HepG2 (cell line): ENCODE data around the gene PSMB2. TPM values are rescaled to one million over a fixed set of nuclear protein-coding genes. Genes with fewer than 3 reads are reported as not detected.

Experiments used
- ATAC-seq: fragments of 200-7000 bp; cut with Tn5 transposase; 3 replicates; pipeline ENCODE4 v1.9.1; 2020; ENCODE audit warnings: mild to moderate bottlenecking, moderate library complexity
- BruUV-seq: library from RNA; stranded (reverse); fragments of 400-500 nt; replicated peaks from 2 replicates; lab custom pipeline; 2021; lab: Mats Ljungman, UMichigan
- CTCF ChIA-PET: fragments of 300-600 bp; formaldehyde crosslinking; extraction: SDS; loops from one replicate; lab custom pipeline; 2021; ENCODE audit warnings: low total read pairs, inconsistent platforms, low intra/inter-chr PET ratio; lab: Yijun Ruan, JAX
- POLR2A ChIA-PET: fragments of 350-600 bp; sonication (Branson Sonifier 250); formaldehyde crosslinking; loops from one replicate; lab custom pipeline; 2020; ENCODE audit warnings: antibody characterized with exemption, inconsistent platforms; lab: Yijun Ruan, JAX
- DNase-seq: peaks from one replicate; pipeline ENCODE4 v3.0.0-alpha.2; 2015; ENCODE audit warnings: low spot score
- FAIRE-seq: peaks from 3 replicates; lab custom pipeline; 2011; peaks lifted over from hg19 to GRCh38; lab: Jason Lieb, UNC
- H2AFZ ChIP-seq: one replicate; pipeline ENCODE4 v1.6.1; 2011; ENCODE audit warnings: low read length, inconsistent platforms
- H3K27ac ChIP-seq: fragments of 300-600 bp; 3 replicates; pipeline ENCODE4 v1.8.0; 2011; ENCODE audit warnings: mixed run types, mild to moderate bottlenecking, mixed read lengths, low read length, inconsistent platforms; ENCODE audit not compliant: insufficient read depth; ENCODE audit errors: extremely low read length
- H3K27me3 ChIP-seq, 2 experiments: fragments of 200-600 bp in 1 of 2; 2 replicates in 1 of 2; 3 replicates in 1 of 2; pipeline versions ENCODE4 v1.6.0 to v1.8.0; 2011; ENCODE audit warnings: low read length in 2 of 2, mild to moderate bottlenecking in 2 of 2, moderate library complexity in 2 of 2, inconsistent platforms in 1 of 2; ENCODE audit not compliant: insufficient read depth in 2 of 2, control insufficient read depth in 1 of 2
- H3K36me3 ChIP-seq, 2 experiments: fragments of 200-600 bp in 1 of 2; replicated peaks in 1 of 2; 2 replicates in 1 of 2; 3 replicates in 1 of 2; pipeline versions ENCODE4 v1.5.1 to v1.8.0; 2011; ENCODE audit warnings: low read length in 2 of 2, inconsistent platforms in 1 of 2; ENCODE audit not compliant: insufficient read depth in 2 of 2, control insufficient read depth in 1 of 2
- H3K4me1 ChIP-seq: 2 replicates; pipeline ENCODE4 v1.5.1; 2012; ENCODE audit warnings: low read length, inconsistent platforms; ENCODE audit not compliant: insufficient read depth
- H3K4me2 ChIP-seq: 2 replicates; pipeline ENCODE4 v1.6.0; 2011; ENCODE audit warnings: low read depth, low read length, inconsistent platforms
- H3K4me3 ChIP-seq, 3 experiments: fragments of 200-600 bp in 1 of 3; sonication (generic), shearing (Covaris generic) in 1 of 3; replicated peaks in 1 of 3; 2 replicates each; pipeline ENCODE4 v1.5.1; 2011 to 2016; ENCODE audit warnings: low read length in 3 of 3, inconsistent platforms in 2 of 3, low read depth in 2 of 3, mild to moderate bottlenecking in 2 of 3, control low read depth in 1 of 3, mixed read lengths in 1 of 3; ENCODE audit not compliant: insufficient read depth in 1 of 3
- H3K79me2 ChIP-seq: one replicate; pipeline ENCODE4 v1.6.1; 2011; ENCODE audit warnings: low read length, inconsistent platforms; ENCODE audit not compliant: insufficient read depth
- H3K9ac ChIP-seq: 2 replicates; pipeline ENCODE4 v1.6.0; 2011; ENCODE audit warnings: mild to moderate bottlenecking, low read depth, low read length, inconsistent platforms; ENCODE audit not compliant: insufficient read depth
- H3K9me3 ChIP-seq: 2 replicates; pipeline ENCODE4 v1.5.1; 2012; ENCODE audit warnings: mild to moderate bottlenecking, low read length
- H4K20me1 ChIP-seq: 2 replicates; pipeline ENCODE4 v1.6.0; 2011; ENCODE audit warnings: inconsistent platforms, mild to moderate bottlenecking, low read length, moderate library complexity; ENCODE audit not compliant: insufficient read depth
- CEBPG ChIP-seq: IDR thresholded peaks from 2 replicates; pipeline ENCODE4 v1.6.1; 2016
- LCORL ChIP-seq, 2 experiments: fragments of 450-650 bp in 1 of 2; sonication (generic) in 1 of 2; formaldehyde crosslinking in 1 of 2; IDR thresholded peaks; 2 replicates each; pipeline versions ENCODE4 v1.5.0 to v1.6.1; 2017 to 2020; ENCODE audit warnings: antibody characterized with exemption in 1 of 2, missing genetic modification reagents in 1 of 2
- RAD21 ChIP-seq: fragments of 450-650 bp; formaldehyde crosslinking; IDR thresholded peaks from 2 replicates; pipeline ENCODE4 v1.5.0; 2020; ENCODE audit warnings: mild to moderate bottlenecking
- U2AF1 ChIP-seq: fragments of 200-400 bp; formaldehyde crosslinking; optimal IDR thresholded peaks from 2 replicates; pipeline ENCODE3; 2017; ENCODE audit warnings: mild to moderate bottlenecking, low read depth, low read length
- ZNF687 ChIP-seq: sonication (generic); formaldehyde crosslinking; IDR thresholded peaks from 2 replicates; pipeline ENCODE4 v1.5.1; 2020; ENCODE audit warnings: mild to moderate bottlenecking, missing genetic modification reagents, moderate library complexity
- ZNF883 ChIP-seq: sonication (generic); formaldehyde crosslinking; IDR thresholded peaks from 2 replicates; pipeline ENCODE4 v1.5.1; 2020; ENCODE audit warnings: mild to moderate bottlenecking, missing genetic modification reagents; ENCODE audit errors: not compliant biosample characterization
- WGBS: methylation state at CpG from one replicate; pipeline ENCODE4 v1.1.6; 2017; ENCODE audit warnings: low lambda C conversion rate; 5-methylcytosine and 5-hydroxymethylcytosine counted together
- in situ Hi-C: cut with HindIII; loops from 2 replicates; pipeline ENCODE4 v1.10.0; 2017; ENCODE audit warnings: low pct_unique_long_range_greater_than_20kb; ENCODE audit not compliant: extremely low pct_ligation_motif_present
- intact Hi-C: fragments of 100-400 bp; cut with micrococcal nuclease; formaldehyde crosslinking; loops from one replicate; pipeline ENCODE4 v1.10.0; 2022; ENCODE audit not compliant: unreplicated experiment
- polyA plus RNA-seq, 8 experiments: library from polyadenylated mRNA; depleted of rRNA in 3 of 8; stranded (reverse) in 7 of 8; unstranded in 1 of 8; fragments of >200 nt; fragmentation: Illumina TruSeq in 4 of 8; extraction: Trizol in 4 of 8; gene quantifications; 2 replicates each; pipeline versions ENCODE4 v1.2.1 to v1.2.3, GENCODE V29; 2011 to 2016; ENCODE audit warnings: low read depth in 4 of 8, missing spikeins in 1 of 8, mixed read lengths in 1 of 8; ENCODE audit not compliant: insufficient read depth in 1 of 8
- total RNA-seq, 5 experiments: library from RNA; depleted of rRNA; stranded (reverse); fragments of >200 nt; fragmentation: Illumina TruSeq; extraction: Trizol; gene quantifications; 2 replicates each; pipeline ENCODE4 v1.2.3, GENCODE V29; 2016; ENCODE audit warnings: low read depth in 1 of 5

Gene PSMB2
- total and polyA plus RNA-seq, 2 of the 13 experiments (the other 11 are each of a cell fraction or from before 2014, with no cell fraction given): 60.6 to 62.2 TPM

GRCh38 chr1:35576061-35576765 is 65.1 kb downstream of the PSMB2 start:
- POLR2A ChIA-PET: interaction anchor here (1.0 to 1.7 kb wide), 3 partner anchors 17 to 193 kb away, joined by 3 to 6 read pairs (median 3); partner anchors contain the start of genes KIAA0319L and NCDN

More at GRCh38 chr1:35576061-35576765, 65.1 kb downstream of the PSMB2 start:
- intact Hi-C loops (loop anchor here (5.0 kb wide), 1 partner anchor 66 kb away; the partner anchor contains the start of gene PSMB2), in situ Hi-C loops (no loop called here)
- Histone ChIP-seq H3K9ac (peak overlapping the region; percentile 69), H3K4me3 (peak overlapping the region; percentile 23 to 65 (median 37); a peak in 5 of 6 replicates), H3K79me2 (no peaks in the 10 kb centered on the region), H4K20me1 (no peaks in the 10 kb centered on the region), H2AFZ (peak overlapping the region; percentile 73), H3K27ac (peak overlapping the region; percentile 62), H3K9me3 (no peaks in the 10 kb centered on the region), H3K36me3 (no peaks in the 10 kb centered on the region), H3K27me3 (peaks cover 0 to 9% of the 10 kb centered on the region in 2 experiments; a peak in 1 of 5 replicates), H3K4me2 (peak overlapping the region; percentile 97)
- WGBS: 16% methylated on average over 4 of the region's 10 CpGs
- TSS peak; percentile 64 for BruUV-seq
- peak; percentile 21 for FAIRE-seq
- CTCF ChIA-PET: no interaction called here
- no peak for DNase-seq
- no peak for TF ChIP-seq RAD21 (CRISPR knock-in tag)
- peak; percentile 47 for TF ChIP-seq ZNF883 (CRISPR knock-in tag)
- TF ChIP-seq CEBPG (CRISPR knock-in tag): peak; percentile 29; the same call in 1 of the 2 replicates
- TF ChIP-seq ZNF687 (CRISPR knock-in tag): peak; percentile 33
- no peak for TF ChIP-seq U2AF1
- TF ChIP-seq LCORL (IDR thresholded peaks at IDR 0.05): no peak
- TF ChIP-seq LCORL (CRISPR knock-in tag; IDR thresholded peaks at IDR 0.05): peak; percentile 12; the same call in 1 of the 2 replicates
- TF ChIP-seq, all 625 proteins: peak for 4
- H3K4me1 ChIP-seq: peaks cover 28% of the 10 kb centered on the region
- peak; percentile 2; the same call in 1 of the 3 replicates for ATAC-seq
